HEK293T (cell line): Measurements from ENCODE around the gene LRRC8E.

Experiments used
- CTCF ChIA-PET: fragments of 350-600 bp; formaldehyde crosslinking; extraction: SDS; loops from one replicate; lab custom pipeline; 2021; ENCODE audit warnings: antibody characterized with exemption, inconsistent platforms; lab: Yijun Ruan, JAX
- POLR2A ChIA-PET: fragments of 350-600 bp; formaldehyde crosslinking; extraction: SDS; loops from one replicate; lab custom pipeline; 2020; ENCODE audit warnings: antibody characterized with exemption, inconsistent platforms; lab: Yijun Ruan, JAX
- DNase-seq: peaks from one replicate; pipeline ENCODE4 v3.0.0; 2012; ENCODE audit warnings: mixed read lengths; ENCODE audit errors: extremely low spot score
- ARNT ChIP-seq: fragments of 450-650 bp; IDR thresholded peaks from 2 replicates; pipeline ENCODE4 v1.6.1; 2017; ENCODE audit warnings: mild to moderate bottlenecking
- BHLHE40 ChIP-seq: fragments of 450-650 bp; IDR thresholded peaks from 2 replicates; pipeline ENCODE4 v1.6.1; 2016; ENCODE audit warnings: mild to moderate bottlenecking, moderate library complexity, borderline replicate concordance
- CTBP1 ChIP-seq: fragments of 450-650 bp; IDR thresholded peaks from 2 replicates; pipeline ENCODE4 v1.6.1; 2016; ENCODE audit warnings: borderline replicate concordance
- ELF4 ChIP-seq: fragments of 450-650 bp; IDR thresholded peaks from 2 replicates; pipeline ENCODE4 v1.6.1; 2017; ENCODE audit warnings: antibody characterized with exemption
- FOXA1 ChIP-seq: fragments of 450-650 bp; IDR thresholded peaks from 2 replicates; pipeline ENCODE4 v1.6.1; 2016; ENCODE audit warnings: mild to moderate bottlenecking
- FOXK2 ChIP-seq: fragments of 450-650 bp; IDR thresholded peaks from 2 replicates; pipeline ENCODE4 v1.6.1; 2016; ENCODE audit warnings: mild to moderate bottlenecking
- FOXM1 ChIP-seq: fragments of 450-650 bp; IDR thresholded peaks from 2 replicates; pipeline ENCODE4 v1.6.1; 2017; ENCODE audit warnings: mild to moderate bottlenecking, borderline replicate concordance
- HDGF ChIP-seq: fragments of 450-650 bp; IDR thresholded peaks from 2 replicates; pipeline ENCODE4 v1.6.1; 2017; ENCODE audit warnings: antibody characterized with exemption, borderline replicate concordance
- L3MBTL2 ChIP-seq: fragments of 450-650 bp; conservative IDR thresholded peaks from 2 replicates; pipeline ENCODE4 v1.6.1; 2016; ENCODE audit warnings: mild to moderate bottlenecking
- LEF1 ChIP-seq: fragments of 450-650 bp; IDR thresholded peaks from 2 replicates; pipeline ENCODE4 v1.6.1; 2017; ENCODE audit warnings: mild to moderate bottlenecking, borderline replicate concordance
- NFRKB ChIP-seq: fragments of 450-650 bp; IDR thresholded peaks from 2 replicates; pipeline ENCODE4 v1.6.1; 2016; ENCODE audit warnings: mild to moderate bottlenecking, moderate library complexity
- PKNOX1 ChIP-seq: fragments of 450-650 bp; IDR thresholded peaks from 2 replicates; pipeline ENCODE4 v1.6.1; 2016
- SP1 ChIP-seq: fragments of 450-650 bp; IDR thresholded peaks from 2 replicates; pipeline ENCODE4 v1.6.1; 2017
- SUZ12 ChIP-seq: fragments of 450-650 bp; IDR thresholded peaks from 2 replicates; pipeline ENCODE4 v1.6.1; 2016; ENCODE audit warnings: mild to moderate bottlenecking
- TARDBP ChIP-seq: fragments of 450-650 bp; IDR thresholded peaks from 2 replicates; pipeline ENCODE4 v1.6.1; 2016
- ZNF384 ChIP-seq: fragments of 450-650 bp; IDR thresholded peaks from 2 replicates; pipeline ENCODE4 v1.6.1; 2016

LRRC8E gene

GRCh38 chr19:7919610-7920518, 31.6 kb downstream of the LRRC8E start, which contains the start of gene SNAPC2:
SNAPC2 (plus strand) TSS chr19:7920338; CDS start chr19:7920367, 29 bp downstream.
- ChIA-PET CTCF (interaction anchor here (0.8 to 2.9 kb wide), 6 partner anchors 9 to 67 kb away, joined by 3 to 19 read pairs (median 3); partner anchors contain the start of gene MAP2K7), POLR2A (interaction anchor here (0.6 to 3.3 kb wide), 13 partner anchors 8 to 290 kb away, joined by 3 to 30 read pairs (median 4); partner anchors contain the start of genes LRRC8E, MAP2K7, PET100 and TIMM44)
- TF ChIP-seq NFRKB: no peak
- peak; percentile 62; the same call in 1 of the 2 replicates for TF ChIP-seq HDGF
- 0 out of 2 replicates have a peak, but pooled peaks have one; percentile 12 for TF ChIP-seq PKNOX1
- 0 out of 2 replicates have a peak, but pooled peaks have one; percentile 53 for TF ChIP-seq SP1
- peak; percentile 85 for DNase-seq

- TF ChIP-seq PKNOX1: peak; percentile 48
- TF ChIP-seq HDGF: no peak
- no peak for TF ChIP-seq ARNT
- peak; percentile 94 for DNase-seq
- ChIA-PET POLR2A (interaction anchor here (0.8 to 3.3 kb wide), 11 partner anchors 9 to 291 kb away, joined by 3 to 30 read pairs (median 6); partner anchors contain the start of genes LRRC8E, MAP2K7, PET100 and TIMM44), CTCF (interaction anchor here (0.6 to 2.9 kb wide), 7 partner anchors 8 to 68 kb away, joined by 3 to 19 read pairs (median 3); partner anchors contain the start of gene MAP2K7)
Measured at GRCh38 chr19:7920519-7921301, 32.4 kb downstream of the LRRC8E start.

GRCh38 chr19:7921302-7921966, 33.1 kb downstream of the LRRC8E start:
- ChIA-PET POLR2A (interaction anchor here (1.4 to 3.3 kb wide), 4 partner anchors 18 to 52 kb away, joined by 6 to 30 read pairs (median 22); partner anchors contain the start of genes LRRC8E, MAP2K7 and TIMM44), CTCF (interaction anchor here (0.6 to 2.9 kb wide), 4 partner anchors 13 to 52 kb away, joined by 3 to 19 read pairs (median 4); no protein-coding TSS in a partner anchor)
- no peak for TF ChIP-seq FOXK2
- TF ChIP-seq SP1: no peak
- TF ChIP-seq HDGF: no peak
- TF ChIP-seq FOXM1: no peak
- TF ChIP-seq ZNF384: no peak
- no peak for TF ChIP-seq TARDBP
- no peak for TF ChIP-seq CTBP1
- TF ChIP-seq ARNT: no peak
- TF ChIP-seq NFRKB: no peak
- TF ChIP-seq LEF1: no peak
- TF ChIP-seq SUZ12: no peak
- no peak for TF ChIP-seq BHLHE40
- no peak for TF ChIP-seq ELF4
- TF ChIP-seq PKNOX1: no peak
- no peak for TF ChIP-seq FOXA1
- TF ChIP-seq L3MBTL2: no peak
- DNase-seq: no peak

- ChIA-PET POLR2A (interaction anchor here (1.4 to 3.3 kb wide), 2 partner anchors 22 to 35 kb away, joined by 6 to 27 read pairs; partner anchors contain the start of genes LRRC8E and TIMM44), CTCF (interaction anchor here (2.9 kb wide), 1 partner anchor 53 kb away, joined by 19 read pairs; no protein-coding TSS in a partner anchor)
- TF ChIP-seq NFRKB: no peak
- no peak for TF ChIP-seq PKNOX1
- no peak for TF ChIP-seq FOXA1
- TF ChIP-seq TARDBP: no peak
- TF ChIP-seq BHLHE40: no peak
- TF ChIP-seq ELF4: no peak
- no peak for TF ChIP-seq FOXK2
- TF ChIP-seq SUZ12: no peak
- no peak for TF ChIP-seq CTBP1
- no peak for TF ChIP-seq ZNF384
- no peak for TF ChIP-seq SP1
- no peak for TF ChIP-seq L3MBTL2
- no peak for TF ChIP-seq FOXM1
- no peak for TF ChIP-seq HDGF
- TF ChIP-seq LEF1: no peak
- TF ChIP-seq ARNT: no peak
- DNase-seq: no peak
Measured at GRCh38 chr19:7921967-7922835, 33.9 kb downstream of the LRRC8E start.
